Nucleus accumbens (tissue), 56 donors: ENCODE data around the gene POMT1.

ENCODE experiments used
- DNase-seq, 56 donors: peaks; one replicate each; lab custom pipeline; 2025; lab: John Stamatoyannopoulos, UW

Gene POMT1

GRCh38 chr9:131476777-131477345 lies 25.9 kb upstream of the POMT1 start:
- peak in 1 of 56 donors; percentile 38 for DNase-seq

- no peak for DNase-seq
Observed at GRCh38 chr9:131477367-131477766, 25.4 kb upstream of the POMT1 start.

GRCh38 chr9:131477816-131478419 lies 24.8 kb upstream of the POMT1 start:
- DNase-seq = no peak

- peak in 8 of 56 donors; percentile 3 to 43 (median 21) for DNase-seq
Observed at GRCh38 chr9:131478421-131478868, 24.3 kb upstream of the POMT1 start.

- no peak for DNase-seq
Observed at GRCh38 chr9:131478911-131479310, 23.8 kb upstream of the POMT1 start.

GRCh38 chr9:131480258-131480657 lies 22.5 kb upstream of the POMT1 start:
- DNase-seq = no peak

- peak in 1 of 56 donors; percentile 21 for DNase-seq
Observed at GRCh38 chr9:131481441-131482342, 21.0 kb upstream of the POMT1 start.

GRCh38 chr9:131482343-131483006 lies 20.2 kb upstream of the POMT1 start:
- no peak for DNase-seq

- no peak for DNase-seq
Observed at GRCh38 chr9:131483319-131484050, 19.2 kb upstream of the POMT1 start.

- DNase-seq = no peak
Observed at GRCh38 chr9:131484051-131484445, 18.7 kb upstream of the POMT1 start.

- no peak for DNase-seq
Observed at GRCh38 chr9:131484560-131485185, 18.0 kb upstream of the POMT1 start.

GRCh38 chr9:131485206-131485605 lies 17.5 kb upstream of the POMT1 start:
- DNase-seq = no peak

GRCh38 chr9:131485728-131486422 lies 16.8 kb upstream of the POMT1 start:
- no peak for DNase-seq

- no peak for DNase-seq
Observed at GRCh38 chr9:131487001-131487400, 15.7 kb upstream of the POMT1 start.

GRCh38 chr9:131487621-131488031 lies 15.1 kb upstream of the POMT1 start:
- DNase-seq = no peak

- DNase-seq = no peak
Observed at GRCh38 chr9:131490514-131490913, 12.2 kb upstream of the POMT1 start.

- DNase-seq = no peak
Observed at GRCh38 chr9:131491001-131491710, 11.6 kb upstream of the POMT1 start.

GRCh38 chr9:131492070-131492469 lies 10.6 kb upstream of the POMT1 start:
- no peak for DNase-seq
